ENCODE results near the gene CHCHD6. TPM values are rescaled to one million over a fixed set of nuclear protein-coding genes. Genes with fewer than 3 reads are reported as not detected.

The CHCHD6 gene
- total and polyA plus RNA-seq, 2 donors (not counting 3 experiments of a cell fraction or from before 2014, with no cell fraction given), result 8.4 to 10.1 TPM

DNA sequence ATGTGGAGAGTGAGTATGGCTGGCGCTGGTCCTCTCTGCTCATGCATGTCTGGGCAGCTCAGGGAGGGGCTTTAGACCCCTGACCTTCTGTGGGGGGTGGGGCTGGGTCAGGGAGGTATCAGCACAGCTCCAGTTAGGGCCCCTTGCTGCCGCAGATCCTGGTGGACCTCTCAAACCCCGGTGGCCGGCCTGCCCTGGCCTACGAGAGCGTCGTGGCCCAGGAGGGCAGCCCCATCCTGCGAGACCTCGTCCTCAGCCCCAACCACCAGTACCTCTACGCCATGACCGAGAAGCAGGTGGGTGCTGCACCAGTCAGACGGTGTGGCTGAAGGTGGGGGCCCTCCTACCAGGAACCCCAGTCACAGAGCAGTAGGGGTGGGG lies 299.1 kb downstream of the CHCHD6 start:
- BruUV-seq (replicated peaks), result no TSS peak
- H3K36me3 ChIP-seq (ENCODE audit: control insufficient read depth in 2 of 2, extremely low read depth in 1 of 2, insufficient read depth in 2 of 2, low read length in 2 of 2), result no peaks in the 10 kb centered on the region
- H3K27me3 ChIP-seq (ENCODE audit: control insufficient read depth in 2 of 2, insufficient read depth in 2 of 2, low read length in 2 of 2), result no peaks in the 10 kb centered on the region
- no peak overlapping the region for H2AFZ ChIP-seq (ENCODE audit: low read depth, low read length)
- no peaks in the 10 kb centered on the region for H4K20me1 ChIP-seq (replicated peaks; ENCODE audit: control insufficient read depth, extremely low read depth, insufficient read depth, low read length)
- no peak overlapping the region for H3K9ac ChIP-seq (replicated peaks; ENCODE audit: extremely low read depth, insufficient read depth, low read length)
- H3K9me3 ChIP-seq (replicated peaks; ENCODE audit: control insufficient read depth, insufficient read depth, low read length), result no peaks in the 10 kb centered on the region
- no peak overlapping the region for H3K4me3 ChIP-seq (replicated peaks in 1 of 3; ENCODE audit: insufficient read depth in 1 of 3, low read depth in 1 of 3, low read length in 3 of 3)
- TF ChIP-seq JUN (IDR thresholded peaks at IDR 0.05; ENCODE audit: borderline replicate concordance, insufficient read depth, insufficient read length, low read depth) (no peak), GATA2 (IDR thresholded peaks at IDR 0.05; ENCODE audit: insufficient read depth, insufficient read length, low read depth, low read length) (no peak), FOS (IDR thresholded peaks at IDR 0.05; ENCODE audit: borderline replicate concordance, insufficient read depth, low read length) (no peak), POLR2AphosphoS5 (IDR thresholded peaks at IDR 0.05; ENCODE audit: insufficient read depth, low read depth, low read length) (no peak), MYC (IDR thresholded peaks at IDR 0.05; ENCODE audit: low read depth, low read length) (no peak), EZH2 (IDR thresholded peaks at IDR 0.05; ENCODE audit: borderline replicate concordance, low read depth, low read length, severe bottlenecking) (no peak), POLR2A (IDR thresholded peaks at IDR 0.05; ENCODE audit: low read depth, low read length) (no peak)
- TF ChIP-seq, protein P1, sequence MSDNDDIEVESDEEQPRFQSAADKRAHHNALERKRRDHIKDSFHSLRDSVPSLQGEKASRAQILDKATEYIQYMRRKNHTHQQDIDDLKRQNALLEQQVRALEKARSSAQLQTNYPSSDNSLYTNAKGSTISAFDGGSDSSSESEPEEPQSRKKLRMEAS (IDR thresholded peaks at IDR 0.05; ENCODE audit: insufficient read depth, insufficient read length), result no peak
- TF ChIP-seq, protein P2, sequence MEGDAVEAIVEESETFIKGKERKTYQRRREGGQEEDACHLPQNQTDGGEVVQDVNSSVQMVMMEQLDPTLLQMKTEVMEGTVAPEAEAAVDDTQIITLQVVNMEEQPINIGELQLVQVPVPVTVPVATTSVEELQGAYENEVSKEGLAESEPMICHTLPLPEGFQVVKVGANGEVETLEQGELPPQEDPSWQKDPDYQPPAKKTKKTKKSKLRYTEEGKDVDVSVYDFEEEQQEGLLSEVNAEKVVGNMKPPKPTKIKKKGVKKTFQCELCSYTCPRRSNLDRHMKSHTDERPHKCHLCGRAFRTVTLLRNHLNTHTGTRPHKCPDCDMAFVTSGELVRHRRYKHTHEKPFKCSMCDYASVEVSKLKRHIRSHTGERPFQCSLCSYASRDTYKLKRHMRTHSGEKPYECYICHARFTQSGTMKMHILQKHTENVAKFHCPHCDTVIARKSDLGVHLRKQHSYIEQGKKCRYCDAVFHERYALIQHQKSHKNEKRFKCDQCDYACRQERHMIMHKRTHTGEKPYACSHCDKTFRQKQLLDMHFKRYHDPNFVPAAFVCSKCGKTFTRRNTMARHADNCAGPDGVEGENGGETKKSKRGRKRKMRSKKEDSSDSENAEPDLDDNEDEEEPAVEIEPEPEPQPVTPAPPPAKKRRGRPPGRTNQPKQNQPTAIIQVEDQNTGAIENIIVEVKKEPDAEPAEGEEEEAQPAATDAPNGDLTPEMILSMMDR (IDR thresholded peaks at IDR 0.05; ENCODE audit: extremely low read depth in 1 of 2, insufficient read depth in 1 of 2, low read depth in 1 of 2, low read length in 2 of 2), result no peak
- no peak overlapping the region for H3K27ac ChIP-seq (ENCODE audit: insufficient read depth, low read depth, low read length)
- dilution Hi-C loops (cut with MboI; ENCODE audit: extremely low pct_ligation_motif_present, low sequenced_read_pairs) (no loop called here), intact Hi-C loops (cut with micrococcal nuclease) (loop anchor here (5.0 to 10.0 kb wide), 3 partner anchors 326 to 478 kb away; partner anchors contain the start of gene CHST13)
- DNase-seq (ENCODE audit: low read depth, low spot score) (no peak), FAIRE-seq (no peak)
- ChIA-PET CTCF (interaction anchor here (0.7 to 2.6 kb wide), 6 partner anchors 17 to 252 kb away, joined by 3 to 25 read pairs (median 6); partner anchors contain the start of gene PLXNA1), POLR2A (no interaction called here)
- H3K9me1 ChIP-seq (replicated peaks; ENCODE audit: control insufficient read depth, extremely low read depth, insufficient read depth, low read length), result no peaks in the 10 kb centered on the region
- no peaks in the 10 kb centered on the region for H3K79me2 ChIP-seq (ENCODE audit: control insufficient read depth, insufficient read depth, low read length)
- H3K4me1 ChIP-seq (ENCODE audit: control insufficient read depth, extremely low read depth, insufficient read depth, low read length), result peaks cover 11% of the 10 kb centered on the region
- no peak overlapping the region for H3K4me2 ChIP-seq (ENCODE audit: insufficient read depth, low read length)

All from endothelial cell of umbilical vein (primary cell).